Activated naive CD8-positive, alpha-beta T cell treated with anti-CD3 and anti-CD28 coated beads for 36 hours (primary cell): ENCODE data around the gene IZUMO4. TPM values are rescaled to one million over a fixed set of nuclear protein-coding genes. Genes with fewer than 3 reads are reported as not detected.
"Not testable (repeated sequence)": the region's sequence is repeated elsewhere in the genome, so short reads cannot be mapped to it uniquely, and the experiment has no call there.

Experiments
- DNase-seq: peaks from one replicate; pipeline ENCODE4 v3.0.0; 2021
- H3K27ac Mint-ChIP-seq: one replicate; pipeline ENCODE4 v1.8.0; 2022; ENCODE audit warnings: mild to moderate bottlenecking, moderate library complexity, mixed read lengths
- H3K27me3 Mint-ChIP-seq: one replicate; pipeline ENCODE4 v1.8.0; 2022; ENCODE audit warnings: mild to moderate bottlenecking, mixed read lengths
- H3K36me3 Mint-ChIP-seq: one replicate; pipeline ENCODE4 v1.8.0; 2021; ENCODE audit warnings: mild to moderate bottlenecking, mixed read lengths
- H3K4me1 Mint-ChIP-seq: one replicate; pipeline ENCODE4 v1.8.0; 2021; ENCODE audit warnings: mixed read lengths
- H3K4me3 Mint-ChIP-seq: one replicate; pipeline ENCODE4 v1.8.0; 2022; ENCODE audit warnings: mild to moderate bottlenecking, moderate library complexity, mixed read lengths
- H3K9me3 Mint-ChIP-seq: one replicate; pipeline ENCODE4 v1.8.0; 2022; ENCODE audit warnings: mixed read lengths
- total RNA-seq, 2 experiments: library from RNA; stranded (reverse); gene quantifications; one replicate each; pipeline ENCODE4 v1.2.3, GENCODE V29; 2021

The IZUMO4 gene
- total RNA-seq, 2 experiments from 2014 or later, result 12.4 to 12.6 TPM

GRCh38 chr19:2086695-2087620 is 9.8 kb upstream of the IZUMO4 start:
- not testable (repeated sequence) for H3K27me3 Mint-ChIP-seq, H3K9me3 Mint-ChIP-seq
- Mint-ChIP-seq H3K36me3 (peaks cover 62% of the 10 kb centered on the region), H3K4me1 (peaks cover 57% of the 10 kb centered on the region), H3K27ac (peak overlapping the region; percentile 87), H3K4me3 (peak overlapping the region; percentile 58)
- peak; percentile 52 for DNase-seq

GRCh38 chr19:2087621-2088100 is 9.1 kb upstream of the IZUMO4 start:
- Mint-ChIP-seq H3K27ac (peak overlapping the region; percentile 87), H3K4me3 (peak overlapping the region; percentile 58), H3K27me3 (no peaks in the 10 kb centered on the region), H3K9me3 (no peaks in the 10 kb centered on the region), H3K4me1 (peaks cover 61% of the 10 kb centered on the region), H3K36me3 (peaks cover 57% of the 10 kb centered on the region)
- DNase-seq, result peak; percentile 47

- Mint-ChIP-seq H3K9me3 (no peaks in the 10 kb centered on the region), H3K36me3 (peaks cover 51% of the 10 kb centered on the region), H3K4me1 (peaks cover 69% of the 10 kb centered on the region), H3K4me3 (peak overlapping the region; percentile 62), H3K27ac (peak overlapping the region; percentile 86), H3K27me3 (no peaks in the 10 kb centered on the region)
- DNase-seq, result peak; percentile 55
These were observed 7.6 kb upstream of the IZUMO4 start for GRCh38 chr19:2089001-2089711.

- no peaks in the 10 kb centered on the region for H3K27me3 Mint-ChIP-seq
- no peak for DNase-seq
- H3K4me3 Mint-ChIP-seq, result peak overlapping the region; percentile 62
These were observed 7.0 kb upstream of the IZUMO4 start for GRCh38 chr19:2089727-2090053.

GRCh38 chr19:2091926-2092525 is 4.7 kb upstream of the IZUMO4 start:
- DNase-seq, H3K27ac Mint-ChIP-seq, H3K27me3 Mint-ChIP-seq, H3K4me3 Mint-ChIP-seq, H3K9me3 Mint-ChIP-seq: not testable (repeated sequence)
- Mint-ChIP-seq H3K4me1 (peaks cover 67% of the 10 kb centered on the region), H3K36me3 (peaks cover 46% of the 10 kb centered on the region)

More at GRCh38 chr19:2089727-2090053, 7.0 kb upstream of the IZUMO4 start:
- Mint-ChIP-seq H3K36me3 (peaks cover 51% of the 10 kb centered on the region), H3K9me3 (no peaks in the 10 kb centered on the region), H3K4me1 (peaks cover 74% of the 10 kb centered on the region), H3K27ac (peak overlapping the region; percentile 86)

GRCh38 chr19:2096034-2096479 is 658 bp upstream of the IZUMO4 start, which contains the start of gene MOB3A:
TSS of gene MOB3A (minus strand) at chr19:2096326. CDS start at chr19:2078560, 17,766 bp downstream.
- Mint-ChIP-seq H3K4me1 (peaks cover 36% of the 10 kb centered on the region), H3K27ac (peak within 1 kb of the TSS; percentile 90), H3K4me3 (peak within 1 kb of the TSS; percentile 99), H3K9me3 (no peaks in the 10 kb centered on the region), H3K36me3 (peaks cover 25% of the 10 kb centered on the region), H3K27me3 (no peaks in the 10 kb centered on the region)
- DNase-seq, result peak; percentile 91

GRCh38 chr19:2097203-2097885 is 629 bp downstream of the IZUMO4 start:
- H3K9me3 Mint-ChIP-seq, result no peaks in the 10 kb centered on the region
- H3K36me3 Mint-ChIP-seq, result peaks cover 26% of the 10 kb centered on the region
- H3K27ac Mint-ChIP-seq, result peak overlapping the region; percentile 84
- H3K27me3 Mint-ChIP-seq, result no peaks in the 10 kb centered on the region
- peak; percentile 77 for DNase-seq
- peaks cover 30% of the 10 kb centered on the region for H3K4me1 Mint-ChIP-seq
- peak overlapping the region; percentile 83 for H3K4me3 Mint-ChIP-seq

GRCh38 chr19:2097886-2098327 is 1.2 kb downstream of the IZUMO4 start:
- Mint-ChIP-seq H3K4me1 (peaks cover 28% of the 10 kb centered on the region), H3K9me3 (no peaks in the 10 kb centered on the region), H3K36me3 (peaks cover 24% of the 10 kb centered on the region), H3K27me3 (no peaks in the 10 kb centered on the region), H3K4me3 (no peak overlapping the region), H3K27ac (peak overlapping the region; percentile 84)
- DNase-seq, result no peak

GRCh38 chr19:2099054-2099501 is 2.4 kb downstream of the IZUMO4 start:
- H3K9me3 Mint-ChIP-seq, result peaks cover 3% of the 10 kb centered on the region
- peaks cover 23% of the 10 kb centered on the region for H3K36me3 Mint-ChIP-seq
- H3K4me3 Mint-ChIP-seq, result no peak overlapping the region
- peaks cover 19% of the 10 kb centered on the region for H3K4me1 Mint-ChIP-seq
- H3K27ac Mint-ChIP-seq, result no peak overlapping the region
- DNase-seq, result no peak
- no peaks in the 10 kb centered on the region for H3K27me3 Mint-ChIP-seq

GRCh38 chr19:2099937-2100718 is 3.4 kb downstream of the IZUMO4 start:
- H3K4me3 Mint-ChIP-seq, result no peak overlapping the region
- peaks cover 11% of the 10 kb centered on the region for H3K4me1 Mint-ChIP-seq
- no peak for DNase-seq
- H3K9me3 Mint-ChIP-seq, result peaks cover 9% of the 10 kb centered on the region
- H3K27ac Mint-ChIP-seq, result no peak overlapping the region
- no peaks in the 10 kb centered on the region for H3K27me3 Mint-ChIP-seq
- H3K36me3 Mint-ChIP-seq, result peaks cover 23% of the 10 kb centered on the region

- Mint-ChIP-seq H3K27ac (no peak overlapping the region), H3K9me3 (peaks cover 11% of the 10 kb centered on the region), H3K4me3 (no peak overlapping the region), H3K4me1 (peaks cover 8% of the 10 kb centered on the region), H3K36me3 (peaks cover 26% of the 10 kb centered on the region), H3K27me3 (no peaks in the 10 kb centered on the region)
- DNase-seq, result no peak
These were observed 4.0 kb downstream of the IZUMO4 start for GRCh38 chr19:2100719-2101061.

GRCh38 chr19:2101417-2102335 is 5.0 kb downstream of the IZUMO4 start:
- no peaks in the 10 kb centered on the region for H3K27me3 Mint-ChIP-seq
- H3K4me1 Mint-ChIP-seq, result peaks cover 7% of the 10 kb centered on the region
- peak overlapping the region; percentile 72 for H3K27ac Mint-ChIP-seq
- no peak overlapping the region for H3K4me3 Mint-ChIP-seq
- H3K9me3 Mint-ChIP-seq, result peaks cover 11% of the 10 kb centered on the region
- H3K36me3 Mint-ChIP-seq, result peaks cover 33% of the 10 kb centered on the region
- DNase-seq, result no peak
